Liver (tissue), 3 donors: Measurements from ENCODE around the gene PSMC6.

Experiments used
- EGR1 ChIP-seq, 2 donors: IDR thresholded peaks; 2 replicates each; pipeline ENCODE4 v1.6.1; 2016 to 2018; ENCODE audit warnings: antibody characterized with exemption in 2 of 2, low read depth in 2 of 2
- FOXA1 ChIP-seq: IDR thresholded peaks from 2 replicates; pipeline ENCODE4 v1.6.1; 2016; ENCODE audit warnings: antibody characterized with exemption
- GABPA ChIP-seq, 2 donors: IDR thresholded peaks in 1 of 2; conservative IDR thresholded peaks in 1 of 2; 2 replicates each; pipeline ENCODE4 v1.6.1; 2016; ENCODE audit warnings: antibody characterized with exemption in 2 of 2, mild to moderate bottlenecking in 1 of 2, moderate library complexity in 1 of 2
- HNF4G ChIP-seq: IDR thresholded peaks from 2 replicates; pipeline ENCODE4 v1.6.1; 2016; ENCODE audit warnings: antibody characterized with exemption
- JUND ChIP-seq, 2 donors: IDR thresholded peaks; 2 replicates each; pipeline ENCODE4 v1.6.1; 2016; ENCODE audit warnings: antibody characterized with exemption in 2 of 2
- RAD21 ChIP-seq, 2 donors: IDR thresholded peaks; 2 replicates each; pipeline ENCODE4 v1.6.1; 2016; ENCODE audit warnings: antibody characterized with exemption in 2 of 2, mild to moderate bottlenecking in 2 of 2
- SP1 ChIP-seq: IDR thresholded peaks from 2 replicates; pipeline ENCODE4 v1.6.1; 2018; ENCODE audit warnings: antibody characterized with exemption, mild to moderate bottlenecking
- TAF1 ChIP-seq: conservative IDR thresholded peaks from 2 replicates; pipeline ENCODE4 v1.6.1; 2016; ENCODE audit warnings: antibody characterized with exemption, mild to moderate bottlenecking
- YY1 ChIP-seq: IDR thresholded peaks from 2 replicates; pipeline ENCODE4 v1.6.1; 2016; ENCODE audit warnings: antibody characterized with exemption, mild to moderate bottlenecking
- TF ChIP-seq, protein P1 (sequence below): fragments of 150-350 bp; IDR thresholded peaks from 2 replicates; pipeline ENCODE4 v1.5.1; 2017; ENCODE audit warnings: improper control_type of control experiment, low read depth, low read length; ENCODE audit not compliant: missing input control
- TF ChIP-seq, protein P2 (sequence below): IDR thresholded peaks from 2 replicates; pipeline ENCODE4 v1.6.1; 2016; ENCODE audit warnings: antibody characterized with exemption
- TF ChIP-seq, protein P3 (sequence below): IDR thresholded peaks from 2 replicates; pipeline ENCODE4 v1.6.1; 2016; ENCODE audit warnings: antibody characterized with exemption, mild to moderate bottlenecking
- TF ChIP-seq, protein P4 (sequence below): IDR thresholded peaks from 2 replicates; pipeline ENCODE4 v1.6.1; 2016; ENCODE audit warnings: antibody characterized with exemption
- TF ChIP-seq, protein P5 (sequence below): IDR thresholded peaks from 2 replicates; pipeline ENCODE4 v1.6.1; 2016; ENCODE audit warnings: antibody characterized with exemption
- donor health status: healthy.
- donor health status: healthy.

DNA sequence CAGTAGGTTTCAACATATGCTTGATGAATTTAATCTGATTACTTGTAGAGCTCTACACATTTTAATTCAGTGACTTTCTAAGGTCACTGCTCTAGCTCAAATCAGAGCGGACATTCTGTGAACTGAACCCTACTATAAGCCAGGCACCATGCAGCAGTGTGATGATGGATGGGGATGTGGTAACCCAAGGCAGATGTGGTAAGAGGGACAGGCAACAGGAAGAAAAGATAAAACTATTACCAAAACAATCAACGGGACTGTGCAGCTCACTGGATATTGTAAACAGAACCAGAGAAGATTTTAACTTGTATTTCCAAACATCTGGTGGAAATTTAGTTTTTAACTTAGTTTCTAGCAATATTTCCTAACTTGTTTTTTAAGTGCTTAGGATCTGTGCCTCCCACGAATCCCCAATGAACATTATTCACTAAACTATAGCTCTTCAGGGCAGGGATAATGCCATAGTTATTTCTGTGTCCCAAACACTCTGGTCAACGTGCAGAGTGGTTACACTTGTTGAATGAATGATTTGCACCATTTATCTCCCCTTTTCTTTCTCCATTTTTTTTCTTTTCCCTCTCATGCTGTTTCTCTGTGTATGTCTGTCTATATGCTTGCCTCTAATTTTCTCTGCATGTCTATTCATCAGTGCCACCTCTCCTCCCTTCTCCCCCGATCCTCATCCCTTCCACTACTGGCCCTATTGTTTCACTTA, 14.6 kb upstream of the PSMC6 start:
- TF ChIP-seq, protein P1, sequence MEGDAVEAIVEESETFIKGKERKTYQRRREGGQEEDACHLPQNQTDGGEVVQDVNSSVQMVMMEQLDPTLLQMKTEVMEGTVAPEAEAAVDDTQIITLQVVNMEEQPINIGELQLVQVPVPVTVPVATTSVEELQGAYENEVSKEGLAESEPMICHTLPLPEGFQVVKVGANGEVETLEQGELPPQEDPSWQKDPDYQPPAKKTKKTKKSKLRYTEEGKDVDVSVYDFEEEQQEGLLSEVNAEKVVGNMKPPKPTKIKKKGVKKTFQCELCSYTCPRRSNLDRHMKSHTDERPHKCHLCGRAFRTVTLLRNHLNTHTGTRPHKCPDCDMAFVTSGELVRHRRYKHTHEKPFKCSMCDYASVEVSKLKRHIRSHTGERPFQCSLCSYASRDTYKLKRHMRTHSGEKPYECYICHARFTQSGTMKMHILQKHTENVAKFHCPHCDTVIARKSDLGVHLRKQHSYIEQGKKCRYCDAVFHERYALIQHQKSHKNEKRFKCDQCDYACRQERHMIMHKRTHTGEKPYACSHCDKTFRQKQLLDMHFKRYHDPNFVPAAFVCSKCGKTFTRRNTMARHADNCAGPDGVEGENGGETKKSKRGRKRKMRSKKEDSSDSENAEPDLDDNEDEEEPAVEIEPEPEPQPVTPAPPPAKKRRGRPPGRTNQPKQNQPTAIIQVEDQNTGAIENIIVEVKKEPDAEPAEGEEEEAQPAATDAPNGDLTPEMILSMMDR = no peak
- TF ChIP-seq, protein P2, sequence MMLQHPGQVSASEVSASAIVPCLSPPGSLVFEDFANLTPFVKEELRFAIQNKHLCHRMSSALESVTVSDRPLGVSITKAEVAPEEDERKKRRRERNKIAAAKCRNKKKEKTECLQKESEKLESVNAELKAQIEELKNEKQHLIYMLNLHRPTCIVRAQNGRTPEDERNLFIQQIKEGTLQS = no peak
- TF ChIP-seq, protein P3, sequence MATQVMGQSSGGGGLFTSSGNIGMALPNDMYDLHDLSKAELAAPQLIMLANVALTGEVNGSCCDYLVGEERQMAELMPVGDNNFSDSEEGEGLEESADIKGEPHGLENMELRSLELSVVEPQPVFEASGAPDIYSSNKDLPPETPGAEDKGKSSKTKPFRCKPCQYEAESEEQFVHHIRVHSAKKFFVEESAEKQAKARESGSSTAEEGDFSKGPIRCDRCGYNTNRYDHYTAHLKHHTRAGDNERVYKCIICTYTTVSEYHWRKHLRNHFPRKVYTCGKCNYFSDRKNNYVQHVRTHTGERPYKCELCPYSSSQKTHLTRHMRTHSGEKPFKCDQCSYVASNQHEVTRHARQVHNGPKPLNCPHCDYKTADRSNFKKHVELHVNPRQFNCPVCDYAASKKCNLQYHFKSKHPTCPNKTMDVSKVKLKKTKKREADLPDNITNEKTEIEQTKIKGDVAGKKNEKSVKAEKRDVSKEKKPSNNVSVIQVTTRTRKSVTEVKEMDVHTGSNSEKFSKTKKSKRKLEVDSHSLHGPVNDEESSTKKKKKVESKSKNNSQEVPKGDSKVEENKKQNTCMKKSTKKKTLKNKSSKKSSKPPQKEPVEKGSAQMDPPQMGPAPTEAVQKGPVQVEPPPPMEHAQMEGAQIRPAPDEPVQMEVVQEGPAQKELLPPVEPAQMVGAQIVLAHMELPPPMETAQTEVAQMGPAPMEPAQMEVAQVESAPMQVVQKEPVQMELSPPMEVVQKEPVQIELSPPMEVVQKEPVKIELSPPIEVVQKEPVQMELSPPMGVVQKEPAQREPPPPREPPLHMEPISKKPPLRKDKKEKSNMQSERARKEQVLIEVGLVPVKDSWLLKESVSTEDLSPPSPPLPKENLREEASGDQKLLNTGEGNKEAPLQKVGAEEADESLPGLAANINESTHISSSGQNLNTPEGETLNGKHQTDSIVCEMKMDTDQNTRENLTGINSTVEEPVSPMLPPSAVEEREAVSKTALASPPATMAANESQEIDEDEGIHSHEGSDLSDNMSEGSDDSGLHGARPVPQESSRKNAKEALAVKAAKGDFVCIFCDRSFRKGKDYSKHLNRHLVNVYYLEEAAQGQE = no peak
- TF ChIP-seq JUND (IDR thresholded peaks at IDR 0.05) (no peak), GABPA (IDR thresholded peaks at IDR 0.05 in 1 of 2, conservative IDR thresholded peaks at IDR 0.05 in 1 of 2) (no peak), HNF4G (no peak), TAF1 (no peak), YY1 (no peak), EGR1 (IDR thresholded peaks at IDR 0.05; ENCODE audit: low read depth in 2 of 2) (no peak), FOXA1 (no peak), SP1 (no peak), RAD21 (IDR thresholded peaks at IDR 0.05) (no peak)
- TF ChIP-seq, protein P4, sequence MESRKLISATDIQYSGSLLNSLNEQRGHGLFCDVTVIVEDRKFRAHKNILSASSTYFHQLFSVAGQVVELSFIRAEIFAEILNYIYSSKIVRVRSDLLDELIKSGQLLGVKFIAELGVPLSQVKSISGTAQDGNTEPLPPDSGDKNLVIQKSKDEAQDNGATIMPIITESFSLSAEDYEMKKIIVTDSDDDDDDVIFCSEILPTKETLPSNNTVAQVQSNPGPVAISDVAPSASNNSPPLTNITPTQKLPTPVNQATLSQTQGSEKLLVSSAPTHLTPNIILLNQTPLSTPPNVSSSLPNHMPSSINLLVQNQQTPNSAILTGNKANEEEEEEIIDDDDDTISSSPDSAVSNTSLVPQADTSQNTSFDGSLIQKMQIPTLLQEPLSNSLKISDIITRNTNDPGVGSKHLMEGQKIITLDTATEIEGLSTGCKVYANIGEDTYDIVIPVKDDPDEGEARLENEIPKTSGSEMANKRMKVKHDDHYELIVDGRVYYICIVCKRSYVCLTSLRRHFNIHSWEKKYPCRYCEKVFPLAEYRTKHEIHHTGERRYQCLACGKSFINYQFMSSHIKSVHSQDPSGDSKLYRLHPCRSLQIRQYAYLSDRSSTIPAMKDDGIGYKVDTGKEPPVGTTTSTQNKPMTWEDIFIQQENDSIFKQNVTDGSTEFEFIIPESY = no peak
- TF ChIP-seq, protein P5, sequence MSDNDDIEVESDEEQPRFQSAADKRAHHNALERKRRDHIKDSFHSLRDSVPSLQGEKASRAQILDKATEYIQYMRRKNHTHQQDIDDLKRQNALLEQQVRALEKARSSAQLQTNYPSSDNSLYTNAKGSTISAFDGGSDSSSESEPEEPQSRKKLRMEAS = no peak
